HepG2 (cell line): ENCODE data around the gene SSTR5. TPM values are rescaled to one million over a fixed set of nuclear protein-coding genes. Genes with fewer than 3 reads are reported as not detected.

Source experiments
- ATAC-seq: fragments of 200-7000 bp; cut with Tn5 transposase; 3 replicates; pipeline ENCODE4 v1.9.1; 2020; ENCODE audit warnings: mild to moderate bottlenecking, moderate library complexity
- BruUV-seq: library from RNA; stranded (reverse); fragments of 400-500 nt; replicated peaks from 2 replicates; lab custom pipeline; 2021; lab: Mats Ljungman, UMichigan
- CTCF ChIA-PET: fragments of 300-600 bp; formaldehyde crosslinking; extraction: SDS; loops from one replicate; lab custom pipeline; 2021; ENCODE audit warnings: low total read pairs, inconsistent platforms, low intra/inter-chr PET ratio; lab: Yijun Ruan, JAX
- POLR2A ChIA-PET: fragments of 350-600 bp; sonication (Branson Sonifier 250); formaldehyde crosslinking; loops from one replicate; lab custom pipeline; 2020; ENCODE audit warnings: antibody characterized with exemption, inconsistent platforms; lab: Yijun Ruan, JAX
- DNase-seq: peaks from one replicate; pipeline ENCODE4 v3.0.0-alpha.2; 2015; ENCODE audit warnings: low spot score
- FAIRE-seq: peaks from 3 replicates; lab custom pipeline; 2011; peaks lifted over from hg19 to GRCh38; lab: Jason Lieb, UNC
- H2AFZ ChIP-seq: one replicate; pipeline ENCODE4 v1.6.1; 2011; ENCODE audit warnings: low read length, inconsistent platforms
- H3K27ac ChIP-seq: fragments of 300-600 bp; 3 replicates; pipeline ENCODE4 v1.8.0; 2011; ENCODE audit warnings: mixed run types, mild to moderate bottlenecking, mixed read lengths, low read length, inconsistent platforms; ENCODE audit not compliant: insufficient read depth; ENCODE audit errors: extremely low read length
- H3K27me3 ChIP-seq, 2 experiments: fragments of 200-600 bp in 1 of 2; 2 replicates in 1 of 2; 3 replicates in 1 of 2; pipeline versions ENCODE4 v1.6.0 to v1.8.0; 2011; ENCODE audit warnings: low read length in 2 of 2, mild to moderate bottlenecking in 2 of 2, moderate library complexity in 2 of 2, inconsistent platforms in 1 of 2; ENCODE audit not compliant: insufficient read depth in 2 of 2, control insufficient read depth in 1 of 2
- H3K36me3 ChIP-seq, 2 experiments: fragments of 200-600 bp in 1 of 2; replicated peaks in 1 of 2; 2 replicates in 1 of 2; 3 replicates in 1 of 2; pipeline versions ENCODE4 v1.5.1 to v1.8.0; 2011; ENCODE audit warnings: low read length in 2 of 2, inconsistent platforms in 1 of 2; ENCODE audit not compliant: insufficient read depth in 2 of 2, control insufficient read depth in 1 of 2
- H3K4me1 ChIP-seq: 2 replicates; pipeline ENCODE4 v1.5.1; 2012; ENCODE audit warnings: low read length, inconsistent platforms; ENCODE audit not compliant: insufficient read depth
- H3K4me2 ChIP-seq: 2 replicates; pipeline ENCODE4 v1.6.0; 2011; ENCODE audit warnings: low read depth, low read length, inconsistent platforms
- H3K4me3 ChIP-seq, 3 experiments: fragments of 200-600 bp in 1 of 3; sonication (generic), shearing (Covaris generic) in 1 of 3; replicated peaks in 1 of 3; 2 replicates each; pipeline ENCODE4 v1.5.1; 2011 to 2016; ENCODE audit warnings: low read length in 3 of 3, inconsistent platforms in 2 of 3, low read depth in 2 of 3, mild to moderate bottlenecking in 2 of 3, control low read depth in 1 of 3, mixed read lengths in 1 of 3; ENCODE audit not compliant: insufficient read depth in 1 of 3
- H3K79me2 ChIP-seq: one replicate; pipeline ENCODE4 v1.6.1; 2011; ENCODE audit warnings: low read length, inconsistent platforms; ENCODE audit not compliant: insufficient read depth
- H3K9ac ChIP-seq: 2 replicates; pipeline ENCODE4 v1.6.0; 2011; ENCODE audit warnings: mild to moderate bottlenecking, low read depth, low read length, inconsistent platforms; ENCODE audit not compliant: insufficient read depth
- H3K9me3 ChIP-seq: 2 replicates; pipeline ENCODE4 v1.5.1; 2012; ENCODE audit warnings: mild to moderate bottlenecking, low read length
- H4K20me1 ChIP-seq: 2 replicates; pipeline ENCODE4 v1.6.0; 2011; ENCODE audit warnings: inconsistent platforms, mild to moderate bottlenecking, low read length, moderate library complexity; ENCODE audit not compliant: insufficient read depth
- GMEB1 ChIP-seq: sonication (generic); formaldehyde crosslinking; IDR thresholded peaks from 2 replicates; pipeline ENCODE4 v1.5.1; 2020; ENCODE audit warnings: missing genetic modification reagents, mild to moderate bottlenecking, borderline replicate concordance
- HIVEP1 ChIP-seq: sonication (generic); formaldehyde crosslinking; IDR thresholded peaks from 2 replicates; pipeline ENCODE4 v1.4.0; 2020; ENCODE audit warnings: mild to moderate bottlenecking, missing genetic modification reagents
- KLF15 ChIP-seq: sonication (generic); formaldehyde crosslinking; IDR thresholded peaks from 2 replicates; pipeline ENCODE4 v1.8.1; 2023; ENCODE audit warnings: borderline replicate concordance, mild to moderate bottlenecking, inconsistent platforms, missing genetic modification reagents, mixed read lengths
- PCBP1 ChIP-seq: fragments of 200-400 bp; formaldehyde crosslinking; IDR thresholded peaks from 2 replicates; pipeline ENCODE4 v1.6.1; 2017; ENCODE audit warnings: mild to moderate bottlenecking, low read depth, low read length, borderline replicate concordance
- TBP ChIP-seq: sonication (generic); formaldehyde crosslinking; IDR thresholded peaks from 2 replicates; pipeline ENCODE4 v1.5.0; 2020; ENCODE audit warnings: missing genetic modification reagents
- TERF1 ChIP-seq: sonication (generic); formaldehyde crosslinking; IDR thresholded peaks from 2 replicates; pipeline ENCODE4 v1.8.0; 2022; ENCODE audit warnings: mild to moderate bottlenecking, missing genetic modification reagents, moderate library complexity
- ZBTB33 ChIP-seq: sonication (generic); formaldehyde crosslinking; IDR thresholded peaks from 2 replicates; pipeline ENCODE4 v1.4.0; 2020; ENCODE audit warnings: missing genetic modification reagents
- ZNF333 ChIP-seq: sonication (generic); formaldehyde crosslinking; IDR thresholded peaks from 2 replicates; pipeline ENCODE4 v1.4.0; 2020; ENCODE audit warnings: mild to moderate bottlenecking, missing genetic modification reagents, borderline replicate concordance
- ZNF740 ChIP-seq: sonication (generic); formaldehyde crosslinking; IDR thresholded peaks from 2 replicates; pipeline ENCODE4 v1.4.0; 2020; ENCODE audit warnings: missing genetic modification reagents
- ZNF770 ChIP-seq: sonication (generic); formaldehyde crosslinking; IDR thresholded peaks from 2 replicates; pipeline ENCODE4 v1.5.0; 2020; ENCODE audit warnings: mild to moderate bottlenecking, missing genetic modification reagents
- WGBS: methylation state at CpG from one replicate; pipeline ENCODE4 v1.1.6; 2017; ENCODE audit warnings: low lambda C conversion rate; 5-methylcytosine and 5-hydroxymethylcytosine counted together
- in situ Hi-C: cut with HindIII; loops from 2 replicates; pipeline ENCODE4 v1.10.0; 2017; ENCODE audit warnings: low pct_unique_long_range_greater_than_20kb; ENCODE audit not compliant: extremely low pct_ligation_motif_present
- intact Hi-C: fragments of 100-400 bp; cut with micrococcal nuclease; formaldehyde crosslinking; loops from one replicate; pipeline ENCODE4 v1.10.0; 2022; ENCODE audit not compliant: unreplicated experiment
- polyA plus RNA-seq, 8 experiments: library from polyadenylated mRNA; depleted of rRNA in 3 of 8; stranded (reverse) in 7 of 8; unstranded in 1 of 8; fragments of >200 nt; fragmentation: Illumina TruSeq in 4 of 8; extraction: Trizol in 4 of 8; gene quantifications; 2 replicates each; pipeline versions ENCODE4 v1.2.1 to v1.2.3, GENCODE V29; 2011 to 2016; ENCODE audit warnings: low read depth in 4 of 8, missing spikeins in 1 of 8, mixed read lengths in 1 of 8; ENCODE audit not compliant: insufficient read depth in 1 of 8
- total RNA-seq, 5 experiments: library from RNA; depleted of rRNA; stranded (reverse); fragments of >200 nt; fragmentation: Illumina TruSeq; extraction: Trizol; gene quantifications; 2 replicates each; pipeline ENCODE4 v1.2.3, GENCODE V29; 2016; ENCODE audit warnings: low read depth in 1 of 5
- TF ChIP-seq, protein P1 (sequence below): sonication (generic); formaldehyde crosslinking; IDR thresholded peaks from 2 replicates; pipeline ENCODE4 v1.5.1; 2020; ENCODE audit warnings: mild to moderate bottlenecking, missing genetic modification reagents, moderate library complexity

SSTR5 gene
- total and polyA plus RNA-seq, 2 of the 13 experiments (the other 11 are each of a cell fraction or from before 2014, with no cell fraction given): 0.20 to 0.49 TPM

DNA sequence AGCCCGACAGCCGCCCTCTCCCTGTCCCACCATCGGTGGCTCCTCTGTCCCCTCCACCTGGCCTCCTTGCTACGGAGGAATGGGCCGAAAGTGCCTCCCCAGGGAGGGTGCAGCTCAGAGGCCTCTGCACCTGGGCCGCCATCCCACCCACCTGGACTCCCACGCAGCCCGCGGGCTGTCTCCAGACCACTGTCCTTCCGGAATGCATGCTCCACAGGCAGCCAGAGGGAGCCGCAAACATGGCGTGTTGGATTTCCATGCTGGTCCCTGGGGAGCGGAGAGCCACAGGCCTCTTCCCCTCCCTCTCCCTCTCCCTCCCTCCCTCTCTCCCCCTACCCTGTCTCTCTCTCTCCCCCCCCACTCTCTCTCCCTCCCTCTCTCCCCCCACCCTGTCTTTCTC is 3.0 kb downstream of the SSTR5 start:
- intact Hi-C loops (no loop called here), in situ Hi-C loops (no loop called here)
- WGBS: 60% methylated on average over 10 of the region's 13 CpGs
- Histone ChIP-seq H4K20me1 (no peaks in the 10 kb centered on the region), H3K9ac (no peak overlapping the region), H2AFZ (no peak overlapping the region), H3K79me2 (no peaks in the 10 kb centered on the region), H3K4me2 (no peak overlapping the region), H3K4me3 (no peak overlapping the region), H3K4me1 (peaks cover 43% of the 10 kb centered on the region), H3K9me3 (no peaks in the 10 kb centered on the region), H3K27ac (no peak overlapping the region), H3K27me3 (peaks cover 7 to 35% of the 10 kb centered on the region in 2 experiments; a peak in 4 of 5 replicates), H3K36me3 (no peaks in the 10 kb centered on the region)
- no peak for DNase-seq
- ATAC-seq: no peak
- FAIRE-seq: no peak
- ChIA-PET POLR2A (no interaction called here), CTCF (interaction anchor here (2.0 kb wide), 1 partner anchor 14 kb away, joined by 8 read pairs; no protein-coding TSS in a partner anchor)
- no TSS peak for BruUV-seq
- TF ChIP-seq PCBP1 (peak; percentile 66; the same call in 1 of the 2 replicates), GMEB1 (CRISPR knock-in tag) (no peak), ZBTB33 (CRISPR knock-in tag) (peak; percentile 69; the same call in 1 of the 2 replicates), ZNF333 (CRISPR knock-in tag) (no peak), TERF1 (CRISPR knock-in tag) (no peak), ZNF770 (CRISPR knock-in tag) (peak; percentile 8; the same call in 1 of the 2 replicates), HIVEP1 (CRISPR knock-in tag) (no peak), KLF15 (CRISPR knock-in tag) (no peak), TBP (CRISPR knock-in tag) (no peak), ZNF740 (CRISPR knock-in tag) (no peak)
- TF ChIP-seq, protein P1, sequence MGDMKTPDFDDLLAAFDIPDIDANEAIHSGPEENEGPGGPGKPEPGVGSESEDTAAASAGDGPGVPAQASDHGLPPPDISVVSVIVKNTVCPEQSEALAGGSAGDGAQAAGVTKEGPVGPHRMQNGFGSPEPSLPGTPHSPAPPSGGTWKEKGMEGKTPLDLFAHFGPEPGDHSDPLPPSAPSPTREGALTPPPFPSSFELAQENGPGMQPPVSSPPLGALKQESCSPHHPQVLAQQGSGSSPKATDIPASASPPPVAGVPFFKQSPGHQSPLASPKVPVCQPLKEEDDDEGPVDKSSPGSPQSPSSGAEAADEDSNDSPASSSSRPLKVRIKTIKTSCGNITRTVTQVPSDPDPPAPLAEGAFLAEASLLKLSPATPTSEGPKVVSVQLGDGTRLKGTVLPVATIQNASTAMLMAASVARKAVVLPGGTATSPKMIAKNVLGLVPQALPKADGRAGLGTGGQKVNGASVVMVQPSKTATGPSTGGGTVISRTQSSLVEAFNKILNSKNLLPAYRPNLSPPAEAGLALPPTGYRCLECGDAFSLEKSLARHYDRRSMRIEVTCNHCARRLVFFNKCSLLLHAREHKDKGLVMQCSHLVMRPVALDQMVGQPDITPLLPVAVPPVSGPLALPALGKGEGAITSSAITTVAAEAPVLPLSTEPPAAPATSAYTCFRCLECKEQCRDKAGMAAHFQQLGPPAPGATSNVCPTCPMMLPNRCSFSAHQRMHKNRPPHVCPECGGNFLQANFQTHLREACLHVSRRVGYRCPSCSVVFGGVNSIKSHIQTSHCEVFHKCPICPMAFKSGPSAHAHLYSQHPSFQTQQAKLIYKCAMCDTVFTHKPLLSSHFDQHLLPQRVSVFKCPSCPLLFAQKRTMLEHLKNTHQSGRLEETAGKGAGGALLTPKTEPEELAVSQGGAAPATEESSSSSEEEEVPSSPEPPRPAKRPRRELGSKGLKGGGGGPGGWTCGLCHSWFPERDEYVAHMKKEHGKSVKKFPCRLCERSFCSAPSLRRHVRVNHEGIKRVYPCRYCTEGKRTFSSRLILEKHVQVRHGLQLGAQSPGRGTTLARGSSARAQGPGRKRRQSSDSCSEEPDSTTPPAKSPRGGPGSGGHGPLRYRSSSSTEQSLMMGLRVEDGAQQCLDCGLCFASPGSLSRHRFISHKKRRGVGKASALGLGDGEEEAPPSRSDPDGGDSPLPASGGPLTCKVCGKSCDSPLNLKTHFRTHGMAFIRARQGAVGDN (CRISPR knock-in tag): peak; percentile 34; the same call in 1 of the 2 replicates
